Smooth muscle cell of the brain vasculature (primary cell): Measurements from ENCODE around the gene PAPOLG.
"Not testable (repeated sequence)": the region's sequence is repeated elsewhere in the genome, so short reads cannot be mapped to it uniquely, and the experiment has no call there.

Experiments used
- DNase-seq: peaks from one replicate; pipeline ENCODE4 v3.0.0-alpha.2; 2012; ENCODE audit warnings: low read depth, low spot score

PAPOLG gene

DNA sequence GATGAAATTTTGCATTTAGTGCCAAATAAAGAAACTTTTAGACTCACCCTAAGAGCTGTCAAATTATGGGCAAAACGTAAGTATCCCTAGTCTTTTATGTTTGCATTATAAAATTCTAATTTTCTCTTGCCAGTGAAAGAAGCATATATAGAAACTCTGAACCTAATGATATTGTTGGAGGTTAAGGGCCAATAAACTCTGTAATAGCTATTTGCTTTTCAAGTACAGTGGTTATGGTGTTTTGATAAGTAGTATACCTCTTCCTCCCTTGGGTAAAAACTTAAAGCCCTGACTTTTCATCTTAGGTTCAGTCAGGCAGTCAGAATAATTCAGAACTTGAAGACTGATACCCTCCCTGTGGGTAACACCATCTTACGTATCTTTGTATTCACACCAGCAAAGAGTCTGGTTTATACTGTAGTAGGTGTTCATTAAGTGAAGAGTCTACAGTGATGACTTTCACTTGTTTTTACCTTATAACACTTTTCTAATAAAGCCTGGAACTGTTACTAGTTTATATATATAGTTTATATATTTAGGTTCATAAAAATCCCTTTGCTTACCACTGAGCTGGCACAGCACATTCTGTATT lies 19.1 kb downstream of the PAPOLG start:
- no peak for DNase-seq

DNA sequence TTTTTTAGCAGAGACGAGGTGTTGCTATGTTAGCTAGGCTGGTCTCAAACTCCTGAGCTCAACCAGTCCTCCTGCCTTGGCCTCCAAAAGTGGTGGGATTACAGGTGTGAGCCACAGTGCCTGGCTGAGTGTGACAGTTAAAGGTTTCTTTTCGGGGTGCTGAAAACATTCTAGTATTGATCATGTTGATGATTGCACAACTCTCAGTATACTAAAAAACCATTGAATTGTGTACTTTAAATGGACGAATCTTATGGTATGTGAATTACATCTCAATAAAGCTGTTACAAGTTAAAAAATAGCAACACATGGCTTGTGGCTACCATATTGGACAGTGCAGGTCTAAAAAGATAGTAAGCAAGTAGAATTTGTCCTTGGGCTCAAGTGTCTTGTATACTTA lies 22.3 kb downstream of the PAPOLG start:
- no peak for DNase-seq

DNA sequence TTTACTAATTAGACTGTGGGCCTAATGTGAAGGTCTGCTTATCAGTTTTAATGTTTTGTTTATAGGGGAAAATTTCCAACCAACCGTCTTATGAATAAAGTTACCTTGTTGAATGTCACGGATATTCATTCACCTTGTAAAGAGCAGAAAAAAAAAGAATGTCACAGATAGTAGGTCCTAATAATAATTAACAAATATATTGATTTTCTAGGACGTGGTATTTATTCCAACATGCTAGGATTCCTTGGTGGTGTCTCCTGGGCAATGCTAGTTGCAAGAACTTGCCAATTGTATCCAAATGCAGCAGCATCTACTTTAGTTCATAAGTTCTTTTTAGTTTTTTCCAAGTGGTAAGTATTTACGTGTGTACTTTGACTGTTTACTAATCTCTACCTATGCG lies 23.4 kb downstream of the PAPOLG start:
- no peak for DNase-seq

DNA sequence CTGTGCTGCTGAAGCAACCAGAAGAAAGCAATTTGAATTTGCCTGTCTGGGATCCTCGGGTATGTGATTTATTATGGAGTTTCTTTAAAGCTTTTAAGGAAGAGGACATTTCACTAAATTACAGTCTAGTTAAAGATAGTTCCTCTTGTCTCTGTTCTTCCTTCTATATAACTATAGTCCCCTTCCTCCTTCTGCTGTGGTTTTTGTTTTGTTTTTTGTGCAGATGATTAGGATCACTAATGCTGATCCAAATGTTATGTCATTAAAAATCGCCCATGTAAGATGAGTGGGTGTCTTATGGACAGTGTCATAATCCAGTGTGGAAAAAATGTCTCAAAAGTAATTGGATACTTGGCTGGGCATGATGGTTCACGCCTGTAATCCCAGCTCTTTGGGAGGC lies 24.7 kb downstream of the PAPOLG start:
- no peak for DNase-seq

DNA sequence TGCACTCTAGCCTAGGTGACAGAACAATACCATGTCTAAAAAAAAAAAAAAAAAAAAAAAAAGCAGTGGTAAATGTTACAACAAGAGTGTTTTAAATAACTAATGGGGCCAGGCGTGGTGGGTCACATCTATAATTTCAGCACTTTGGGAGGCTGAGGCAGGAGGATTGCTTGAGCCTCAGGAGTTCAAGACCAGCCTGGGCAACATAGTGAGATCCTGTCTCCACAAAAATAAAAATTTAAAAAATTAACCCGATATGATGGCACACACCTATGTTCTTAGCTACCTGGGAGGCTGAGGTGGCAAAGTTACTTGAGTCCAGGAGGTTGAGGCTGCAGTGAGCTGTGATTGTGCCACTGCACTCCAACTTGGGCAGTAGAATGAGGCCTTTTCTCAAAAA lies 37.1 kb downstream of the PAPOLG start:
- no peak for DNase-seq

DNA sequence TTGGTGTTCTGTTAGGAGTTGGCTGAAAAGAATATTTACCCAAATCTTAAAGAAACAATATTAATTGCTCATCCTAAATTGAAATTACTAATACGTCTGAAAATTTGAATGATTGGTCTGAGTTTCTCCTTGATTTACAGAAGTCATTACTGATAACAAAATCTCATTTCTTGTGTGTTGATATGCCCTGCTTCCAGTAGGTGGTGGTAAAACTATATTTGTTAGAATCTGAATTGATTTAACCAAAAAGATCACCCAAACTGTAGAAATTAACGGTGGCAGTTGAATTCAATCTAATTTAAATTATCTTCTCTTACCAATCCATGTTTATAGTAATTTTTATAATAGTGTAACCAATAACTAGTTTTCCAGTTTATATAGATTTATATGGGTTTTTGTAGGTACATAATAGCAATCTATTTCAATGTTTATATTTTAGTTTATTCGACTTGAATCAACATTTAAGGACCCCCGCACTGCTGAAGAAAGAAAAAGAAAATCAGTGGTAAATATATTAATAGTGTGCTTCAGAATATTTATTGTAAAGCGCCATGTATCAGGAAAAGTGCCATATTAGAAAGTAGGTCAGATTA lies 38.3 kb downstream of the PAPOLG start:
- DNase-seq, result no peak

DNA sequence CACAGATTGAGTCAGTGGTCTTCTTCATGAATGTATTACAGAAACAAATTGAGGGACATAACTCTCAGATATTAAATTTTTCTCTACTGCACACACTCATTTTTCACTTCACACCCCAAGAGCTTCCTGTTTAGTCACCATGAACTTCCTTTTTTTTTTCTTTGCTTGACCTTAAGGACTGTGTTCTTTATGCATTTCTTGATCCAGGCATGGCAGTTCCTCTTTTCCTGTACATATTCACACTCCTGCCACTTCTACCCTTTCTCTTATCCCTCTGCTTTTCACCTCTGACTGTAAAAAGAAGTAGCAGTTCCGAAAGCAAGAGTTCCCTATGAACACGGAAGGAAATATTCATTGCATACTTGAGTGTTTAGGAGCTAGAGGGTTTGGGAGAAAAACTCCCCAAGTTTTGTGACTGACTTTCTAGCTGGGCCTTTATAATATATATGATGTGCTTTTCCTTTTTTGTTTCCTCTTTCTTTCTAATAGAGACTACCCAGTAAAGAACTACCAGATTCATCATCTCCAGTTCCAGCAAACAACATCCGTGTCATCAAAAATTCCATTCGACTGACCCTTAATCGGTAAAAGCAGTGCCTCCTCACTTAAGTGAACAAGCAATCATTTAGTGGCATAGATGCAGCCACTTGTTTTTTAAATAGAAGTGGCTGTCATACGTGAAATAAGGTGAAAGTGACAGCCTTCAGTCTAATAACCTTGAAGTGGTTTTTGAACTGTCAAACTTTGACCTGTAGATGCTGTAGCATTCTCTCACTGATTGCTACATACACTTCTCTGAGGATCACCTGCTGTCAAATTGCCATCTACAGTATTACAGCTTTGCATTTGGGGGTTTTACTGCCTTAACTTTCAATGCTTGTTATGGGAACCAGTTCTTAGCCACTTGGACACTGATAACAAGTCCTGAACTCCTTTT lies 40.8 kb downstream of the PAPOLG start:
- DNase-seq, result no peak

DNA sequence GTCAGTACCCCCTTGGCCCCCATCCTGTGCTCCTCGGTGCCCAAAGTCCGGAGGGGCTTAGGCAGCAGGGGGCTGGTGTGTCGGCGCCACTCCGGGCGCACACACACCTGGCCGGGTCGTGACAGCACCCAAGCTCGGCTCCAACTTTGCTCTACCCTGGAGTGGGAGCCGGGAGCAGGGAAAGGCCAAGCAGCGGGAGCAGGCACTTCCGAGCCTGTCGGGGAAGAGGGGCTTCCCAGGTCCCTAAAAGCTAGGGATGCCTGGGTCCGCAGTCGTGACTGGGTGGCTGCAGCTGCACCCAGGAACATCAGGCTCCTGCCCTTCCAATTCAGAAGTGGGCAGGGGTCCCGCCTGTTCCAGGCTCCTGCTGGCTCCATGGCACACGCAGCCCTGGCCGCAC lies 48.4 kb downstream of the PAPOLG start:
- no peak for DNase-seq

DNA sequence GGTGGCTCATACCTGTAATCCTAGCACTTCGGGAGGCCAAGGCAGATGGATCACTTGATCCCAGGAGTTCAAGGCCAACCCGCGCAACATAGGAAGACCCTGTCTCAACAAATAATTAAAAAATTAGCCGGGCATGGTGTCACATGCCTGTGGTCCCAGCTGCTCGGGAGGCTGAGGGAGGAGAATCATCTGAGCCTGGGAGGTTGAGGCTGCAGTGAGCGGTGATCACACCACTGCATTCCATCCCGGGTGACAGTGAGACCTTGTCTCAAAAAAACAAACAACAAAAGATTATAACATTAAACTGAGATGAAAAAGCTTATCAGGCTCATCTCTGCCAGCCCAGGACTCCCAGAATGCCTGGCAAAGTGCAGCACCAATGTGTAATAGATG lies 50.5 kb downstream of the PAPOLG start:
- DNase-seq, result no peak

DNA sequence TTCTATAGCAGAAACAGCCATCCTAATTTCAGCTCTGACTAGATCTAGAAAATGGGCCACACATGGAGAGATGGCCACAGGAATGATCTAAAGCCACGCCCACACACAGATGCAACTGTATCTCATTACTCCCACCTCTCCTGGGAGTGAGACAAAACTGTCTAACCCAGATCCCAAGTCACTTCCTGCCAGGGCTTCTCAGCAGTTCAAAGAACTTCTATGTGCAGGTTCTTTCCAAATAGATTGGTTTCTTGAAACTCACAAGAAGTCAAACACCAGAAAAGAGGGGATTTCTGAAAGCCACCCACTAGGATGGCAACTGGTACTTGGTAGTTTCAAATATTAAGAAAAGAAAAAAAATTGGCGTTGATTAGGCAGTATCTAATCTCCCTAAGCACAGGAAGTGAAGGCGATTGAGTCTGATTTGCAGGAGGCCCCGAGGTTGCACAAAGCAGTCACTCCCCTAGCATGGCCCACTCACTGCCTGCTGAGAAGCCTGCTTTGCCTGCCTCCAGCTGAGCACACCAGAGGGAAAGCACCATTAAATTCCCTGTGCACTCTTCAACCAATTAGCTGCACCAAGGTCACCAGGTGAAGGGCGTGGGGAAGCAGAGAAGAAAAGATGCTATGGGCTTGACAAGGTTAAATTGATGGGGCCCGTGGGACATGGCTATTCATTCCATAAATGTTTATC lies 51.1 kb downstream of the PAPOLG start:
- DNase-seq, result peak; percentile 36

DNA sequence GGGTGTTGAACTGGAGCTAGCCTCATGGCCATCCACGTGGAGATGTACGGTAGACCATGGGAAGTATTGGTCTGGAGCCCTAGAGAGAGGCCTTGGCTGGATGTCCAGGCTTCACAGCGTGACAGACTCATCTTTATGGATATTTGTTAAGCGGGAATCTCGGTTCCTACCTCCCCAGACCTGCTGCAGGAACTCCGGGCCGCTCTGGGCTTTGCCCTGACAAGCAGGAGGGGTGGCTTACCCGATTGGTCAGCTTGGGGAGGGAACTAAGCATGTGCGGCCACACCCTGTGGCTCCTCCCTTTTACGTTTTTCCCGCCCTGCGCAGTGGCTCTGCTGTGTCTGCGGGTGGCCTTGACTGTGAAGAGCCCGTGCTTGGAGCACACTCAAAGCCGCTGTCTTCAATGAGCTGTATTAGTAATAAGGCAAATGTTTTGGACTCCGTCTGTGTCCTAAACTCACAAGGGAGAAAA lies 52.3 kb downstream of the PAPOLG start:
- DNase-seq, result no peak

DNA sequence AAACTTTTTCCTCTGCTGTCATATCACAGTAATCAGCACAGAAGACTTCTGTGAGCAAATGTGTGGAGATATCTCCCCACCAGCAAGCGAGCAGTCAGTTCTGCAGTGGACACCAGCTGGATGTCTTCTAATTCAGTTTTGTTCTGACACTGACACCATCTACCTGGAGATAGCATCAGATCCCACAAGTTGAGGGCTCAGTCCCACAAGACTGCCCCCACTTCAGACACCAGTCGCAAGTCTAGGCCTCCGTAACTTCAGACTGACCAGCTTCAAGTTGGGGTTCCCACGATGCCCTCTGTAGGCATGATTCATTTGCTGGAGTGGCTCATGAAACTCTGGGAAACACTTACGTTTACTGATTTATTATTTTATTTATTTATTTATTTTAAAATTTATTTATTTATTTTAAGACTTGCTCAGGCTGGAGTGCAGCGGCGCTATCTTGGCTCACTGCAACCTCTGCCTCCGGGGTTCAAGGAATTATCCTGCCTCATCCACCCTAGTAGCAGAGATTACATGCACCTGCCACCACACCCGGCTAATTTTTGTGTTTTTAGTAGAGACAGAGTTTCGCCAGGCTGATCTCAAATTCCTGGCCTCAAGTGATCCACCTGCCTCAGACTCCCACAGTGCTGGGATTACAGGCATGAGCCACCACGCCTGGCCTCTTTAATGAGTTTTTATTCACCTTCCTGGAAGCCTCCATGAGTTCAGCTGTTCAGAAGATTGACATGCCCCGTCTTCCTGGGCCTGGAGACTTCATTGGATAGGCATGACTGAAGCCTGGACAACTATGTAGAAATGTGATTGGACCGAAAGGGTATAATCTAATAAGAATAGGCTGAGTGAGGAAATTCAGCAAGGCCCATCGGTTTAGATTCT lies 55.7 kb downstream of the PAPOLG start:
- no peak for DNase-seq

DNA sequence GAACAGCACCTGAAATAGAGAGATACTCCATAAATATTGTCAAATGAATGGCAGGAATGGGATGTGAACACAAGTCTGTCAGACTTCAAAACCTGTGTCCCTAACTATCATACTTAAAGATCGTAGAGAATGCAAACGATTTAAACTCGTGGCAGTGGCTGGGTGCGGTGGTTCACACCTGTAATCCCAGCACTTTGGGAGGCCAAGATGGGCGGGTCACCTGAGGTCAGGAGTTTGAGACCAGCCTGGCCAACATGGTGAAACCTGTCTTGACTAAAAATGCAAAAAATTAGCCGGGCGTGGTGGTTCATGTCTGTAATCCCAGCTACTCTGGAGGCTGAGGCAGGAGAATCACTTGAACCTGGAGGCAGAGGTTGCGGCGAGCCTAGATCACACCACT lies 61.1 kb downstream of the PAPOLG start:
- DNase-seq, result not testable (repeated sequence)

DNA sequence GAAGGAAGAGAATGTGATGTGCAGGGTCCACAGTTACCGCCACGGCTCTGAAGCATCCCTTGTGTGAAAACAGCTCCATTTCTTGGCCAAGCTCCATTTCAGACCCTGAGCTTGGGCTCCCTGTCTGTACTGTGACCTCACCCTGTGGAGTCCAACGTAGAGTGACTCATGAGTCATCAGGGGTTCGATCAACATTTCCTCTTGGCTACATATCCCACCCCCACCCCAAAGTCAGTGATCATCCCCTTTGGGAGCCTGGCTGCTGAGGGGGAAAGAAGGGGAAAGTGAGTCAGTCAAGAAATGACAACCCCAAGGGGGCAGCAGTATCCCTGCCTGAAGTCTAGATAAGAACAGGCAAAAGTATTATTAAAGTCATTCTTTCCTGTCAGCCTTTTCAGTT lies 62.2 kb downstream of the PAPOLG start:
- peak; percentile 1 for DNase-seq

DNA sequence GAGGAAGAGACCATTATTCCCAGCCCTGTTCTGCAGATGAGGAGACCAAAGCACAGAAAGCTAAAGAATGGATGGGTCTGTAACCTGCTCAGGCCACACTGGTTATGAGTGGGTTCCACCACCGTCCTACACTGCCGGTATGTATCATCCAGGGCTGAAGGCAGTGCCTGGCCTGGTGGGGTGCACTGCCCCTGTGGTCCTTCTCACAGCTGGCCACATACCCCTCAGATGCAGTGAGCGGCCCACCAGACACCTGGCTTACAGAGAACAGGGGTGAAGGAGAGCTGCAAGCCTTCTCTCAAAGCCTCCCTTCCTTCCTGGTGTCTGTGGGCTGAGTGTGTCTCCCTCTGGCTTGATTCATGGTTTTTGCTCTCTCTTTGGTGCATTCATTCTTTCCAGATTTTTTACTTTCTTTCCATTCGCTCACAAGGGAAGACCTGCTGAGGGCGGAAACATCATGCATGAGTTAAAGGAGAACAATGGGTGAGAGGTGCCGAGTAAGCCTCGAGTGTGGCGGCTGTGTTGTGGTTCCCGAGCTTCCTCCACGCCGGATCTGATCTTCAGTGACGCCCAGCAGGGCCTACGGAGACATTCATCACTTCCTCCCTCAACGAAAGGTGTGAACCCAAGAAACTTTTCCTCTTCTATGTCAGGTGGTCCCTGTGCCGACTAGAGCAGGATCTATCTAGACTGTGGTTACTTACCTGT lies 63.2 kb downstream of the PAPOLG start:
- DNase-seq, result no peak

DNA sequence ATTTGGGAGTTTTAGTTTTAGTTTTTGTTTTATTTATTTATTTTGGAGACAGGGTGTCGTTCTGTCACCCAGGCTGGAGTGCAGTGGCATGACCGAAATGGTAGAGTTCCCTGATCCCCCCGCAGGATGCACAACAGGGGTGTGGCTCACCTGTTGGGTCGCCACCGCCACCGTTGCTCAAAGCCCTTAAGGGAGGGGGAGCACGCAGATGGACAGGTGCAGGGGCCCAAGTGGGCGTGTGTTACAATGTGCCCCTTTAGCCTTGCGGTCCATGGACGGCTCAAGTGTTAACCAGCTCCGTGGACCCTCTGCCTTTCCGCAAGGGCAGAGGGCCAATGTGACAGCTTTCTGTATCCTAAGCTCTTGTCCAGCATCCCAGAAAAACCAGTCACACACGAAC lies 63.9 kb downstream of the PAPOLG start:
- no peak for DNase-seq

DNA sequence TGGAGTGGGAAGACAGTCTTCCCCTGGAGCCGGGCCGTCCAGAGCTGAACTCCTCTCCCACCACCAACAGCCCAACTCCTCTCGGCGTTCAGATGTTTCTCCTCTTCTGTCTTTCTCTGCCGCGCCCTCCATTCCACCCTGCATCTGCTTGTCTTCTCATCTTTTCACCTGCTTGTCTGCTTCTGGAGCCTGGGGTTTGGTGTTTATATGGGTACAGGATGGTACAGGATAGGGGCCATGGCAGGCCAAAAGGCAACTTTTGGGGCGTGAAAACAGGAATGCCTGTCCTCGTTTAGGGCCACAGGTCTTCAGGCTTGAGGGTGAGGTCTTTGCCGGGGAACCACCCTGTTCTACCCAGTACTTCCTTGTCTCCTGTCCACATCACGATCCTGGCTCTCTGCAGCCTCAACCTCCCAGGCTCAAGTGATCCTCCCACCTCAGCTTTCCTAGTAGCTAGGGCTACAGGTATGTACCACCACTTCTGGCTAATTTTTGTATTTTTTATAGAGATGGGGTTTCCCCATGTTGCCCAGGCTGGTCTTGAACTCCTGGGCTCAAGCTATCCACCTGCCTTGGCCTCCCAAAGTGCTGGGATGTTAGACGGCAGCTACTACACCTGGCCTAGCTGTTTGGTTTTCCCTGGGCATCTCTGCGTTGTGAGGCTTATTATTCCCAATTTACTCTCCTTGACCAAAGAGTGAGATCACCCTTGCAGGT lies 64.5 kb downstream of the PAPOLG start:
- DNase-seq, result no peak

DNA sequence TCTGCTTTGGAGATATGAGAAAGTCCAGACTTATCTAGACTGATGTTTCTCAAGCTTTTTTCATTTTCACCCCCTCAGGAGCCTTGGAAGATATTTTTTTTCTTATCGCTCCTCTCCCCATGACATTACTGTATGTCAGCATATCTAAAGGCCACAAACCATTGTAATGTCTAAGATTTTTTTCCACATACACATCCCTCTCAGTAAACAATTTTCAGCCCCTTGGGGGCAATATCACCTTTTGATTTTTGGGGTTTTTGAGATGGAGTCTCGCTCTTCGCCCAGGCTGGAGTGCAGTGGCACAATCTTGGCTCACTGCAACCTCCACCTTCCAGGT lies 65.0 kb downstream of the PAPOLG start:
- no peak for DNase-seq

DNA sequence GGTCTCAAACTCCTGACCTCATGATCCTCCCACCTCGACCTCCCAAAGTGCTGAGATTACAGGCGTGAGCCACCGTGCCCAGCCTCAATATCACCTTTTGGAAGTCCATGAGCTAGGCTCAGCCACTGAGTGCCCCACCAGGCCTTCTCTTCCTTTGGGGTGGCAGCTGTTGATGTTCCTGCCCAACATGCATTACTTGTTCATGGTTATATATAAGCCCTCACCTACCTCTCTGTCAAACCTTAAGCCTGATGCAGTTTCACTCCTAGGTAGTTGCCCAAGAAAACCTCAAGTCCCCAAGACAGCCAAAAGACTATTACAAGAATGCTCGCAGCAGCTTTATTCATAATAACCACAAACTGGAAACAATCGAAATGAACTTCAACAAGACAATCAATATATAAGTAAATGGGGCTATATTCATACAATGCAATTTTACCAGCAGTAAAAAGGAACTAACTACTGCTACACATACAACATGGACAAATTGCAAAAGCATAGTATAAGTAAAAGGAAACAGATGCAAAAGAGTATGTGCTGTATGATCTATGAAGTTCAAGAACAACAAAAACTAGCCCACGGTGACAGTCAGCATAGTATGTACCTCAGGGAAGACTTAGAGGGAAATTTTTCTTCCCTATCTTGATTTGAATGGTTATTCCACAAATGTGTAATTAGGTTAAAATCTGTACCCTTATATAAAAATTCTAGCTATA lies 65.7 kb downstream of the PAPOLG start:
- DNase-seq, result no peak
